SIG-M5 treated with dmso at 0.1 percent for 504 hours (cell line): ENCODE results near the gene CDH10.

Experiments
- DNase-seq: peaks from one replicate; lab custom pipeline; 2025; ENCODE audit not compliant: unreplicated experiment; lab: John Stamatoyannopoulos, UW

The CDH10 gene

DNA sequence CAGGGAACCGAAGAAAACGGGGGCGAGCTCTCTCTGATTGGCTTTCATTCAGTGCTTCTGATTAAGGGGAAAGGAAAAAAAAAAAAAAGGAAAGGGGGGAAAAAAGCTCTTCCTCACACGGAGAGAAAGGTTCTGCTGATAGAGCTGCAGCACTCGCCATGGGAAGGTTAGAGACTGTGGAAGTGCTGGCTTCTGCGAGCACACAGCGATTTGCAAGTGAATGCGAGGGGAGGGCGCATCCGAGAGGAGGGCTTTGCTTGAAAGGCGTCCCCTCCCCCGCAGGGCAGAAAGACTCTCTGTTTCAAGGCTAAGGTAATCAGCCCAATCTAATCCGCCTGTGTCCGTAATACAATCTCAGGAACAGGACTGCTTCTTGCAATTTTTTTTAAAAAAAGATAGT lies at the start of gene CDH10:
TSS of gene CDH10 (minus strand) at position 218 of the 400 bp plus-strand sequence. CDS start 51,488 bp downstream, outside the sequence.
- no peak for DNase-seq

DNA sequence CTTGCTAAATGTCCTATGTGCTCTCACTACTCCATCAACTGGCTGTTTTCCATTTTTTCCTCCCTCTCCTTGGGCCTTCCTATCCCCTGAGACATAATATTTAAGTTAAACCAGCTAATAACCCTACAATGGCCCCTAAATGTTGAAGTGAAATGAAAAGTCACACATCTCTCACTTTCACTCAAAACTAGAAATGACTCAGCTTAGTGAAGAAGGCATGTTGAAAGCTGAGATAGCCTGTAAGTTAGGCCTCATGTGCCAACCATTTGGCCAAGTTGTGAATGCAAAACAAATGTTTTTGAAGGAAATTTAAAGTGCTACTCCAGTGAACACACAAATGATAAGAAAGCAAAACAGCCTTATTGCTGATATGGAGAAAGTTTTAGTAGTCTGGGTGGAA lies 48.8 kb upstream of the CDH10 start:
- no peak for DNase-seq

- no peak for DNase-seq
These were observed 46.3 kb upstream of the CDH10 start for GRCh38 chr5:24691074-24691473.

- DNase-seq: no peak
These were observed 36.3 kb upstream of the CDH10 start for GRCh38 chr5:24681106-24681505.

- no peak for DNase-seq
These were observed 23.3 kb upstream of the CDH10 start for GRCh38 chr5:24668050-24668449.

GRCh38 chr5:24649531-24649930 lies 4.8 kb upstream of the CDH10 start:
- DNase-seq: no peak

GRCh38 chr5:24646915-24647314 lies 2.1 kb upstream of the CDH10 start:
- no peak for DNase-seq

DNA sequence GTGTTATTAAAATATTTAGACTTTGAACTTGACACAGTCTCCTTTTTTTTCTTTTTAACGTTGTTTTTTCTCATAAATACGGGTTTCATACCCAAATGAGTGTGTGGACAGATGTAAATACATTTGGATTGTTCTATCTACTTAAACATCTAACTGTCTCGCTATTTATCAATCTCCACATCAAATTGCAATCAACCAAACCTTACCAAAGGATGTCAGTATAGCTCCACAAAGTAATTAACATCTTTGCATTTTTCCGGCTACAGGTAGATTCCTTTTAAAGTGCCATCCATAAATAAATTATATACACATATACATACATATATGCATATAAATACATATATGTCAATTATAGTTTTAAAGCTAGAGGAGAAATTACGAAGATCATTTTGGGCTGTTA lies 705 bp upstream of the CDH10 start:
- DNase-seq: no peak

DNA sequence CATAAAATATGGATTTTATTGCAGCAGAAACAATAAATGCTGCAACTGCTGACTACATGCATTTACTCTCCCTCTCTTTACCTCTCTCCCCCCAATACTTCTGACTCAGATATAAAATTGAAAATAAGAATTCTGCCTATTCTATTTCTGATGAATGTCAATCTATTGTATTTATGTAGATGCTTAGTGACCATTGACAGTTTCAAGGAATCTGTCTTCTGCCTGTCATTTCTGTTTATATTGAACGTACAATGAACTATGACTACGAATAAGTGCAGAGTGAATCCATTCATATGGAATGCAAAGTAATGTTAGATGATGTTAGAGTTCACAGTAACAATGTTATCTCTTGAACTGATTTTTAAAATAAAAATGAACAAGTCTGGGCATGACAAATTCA lies 898 bp downstream of the CDH10 start:
- no peak for DNase-seq

- no peak for DNase-seq
These were observed 1.6 kb downstream of the CDH10 start for GRCh38 chr5:24643156-24643555.

- DNase-seq: peak; percentile 31
These were observed 2.8 kb downstream of the CDH10 start for GRCh38 chr5:24642022-24642421.

- no peak for DNase-seq
These were observed 9.6 kb downstream of the CDH10 start for GRCh38 chr5:24635209-24635608.

GRCh38 chr5:24633715-24634325 lies 11.0 kb downstream of the CDH10 start:
- peak; percentile 48 for DNase-seq

- DNase-seq: no peak
These were observed 12.4 kb downstream of the CDH10 start for GRCh38 chr5:24632353-24632752.

DNA sequence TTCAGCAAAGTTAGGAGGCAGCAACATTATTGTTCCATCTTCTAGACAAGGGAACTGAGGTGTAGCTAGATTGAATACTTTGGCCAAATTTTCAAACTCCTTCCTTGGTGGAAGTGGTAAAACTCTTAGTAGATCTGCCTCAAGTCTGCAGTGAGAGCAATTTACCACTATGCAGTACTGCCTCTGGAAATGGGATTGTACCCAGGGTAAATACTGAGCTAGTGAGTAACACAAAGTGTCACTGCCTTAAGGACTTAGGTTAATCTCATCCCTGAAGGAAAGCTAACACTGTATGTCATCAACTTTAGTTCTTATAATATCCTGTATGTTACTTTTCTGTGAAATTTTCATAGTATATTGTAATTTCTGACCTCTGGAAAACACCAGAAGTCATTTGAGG lies 13.9 kb downstream of the CDH10 start:
- no peak for DNase-seq

DNA sequence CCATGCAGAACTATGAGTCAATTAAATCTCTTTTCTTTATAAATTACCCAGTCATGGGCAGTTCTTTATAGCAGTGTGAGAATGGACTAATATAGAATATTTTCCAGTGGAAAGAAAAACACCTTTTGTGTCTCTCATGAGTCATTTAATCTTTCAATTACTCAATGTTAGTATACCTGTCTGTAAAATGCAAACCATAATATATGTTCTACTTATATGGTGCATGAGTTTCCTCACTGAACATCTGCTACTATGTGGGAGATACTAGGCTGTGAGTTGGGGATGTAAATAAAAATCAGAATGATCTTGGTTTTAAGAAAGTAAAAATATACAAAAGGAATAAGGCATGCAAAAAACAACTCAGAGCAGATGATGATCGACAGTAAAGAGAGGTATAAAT lies 15.0 kb downstream of the CDH10 start:
- DNase-seq: no peak

DNA sequence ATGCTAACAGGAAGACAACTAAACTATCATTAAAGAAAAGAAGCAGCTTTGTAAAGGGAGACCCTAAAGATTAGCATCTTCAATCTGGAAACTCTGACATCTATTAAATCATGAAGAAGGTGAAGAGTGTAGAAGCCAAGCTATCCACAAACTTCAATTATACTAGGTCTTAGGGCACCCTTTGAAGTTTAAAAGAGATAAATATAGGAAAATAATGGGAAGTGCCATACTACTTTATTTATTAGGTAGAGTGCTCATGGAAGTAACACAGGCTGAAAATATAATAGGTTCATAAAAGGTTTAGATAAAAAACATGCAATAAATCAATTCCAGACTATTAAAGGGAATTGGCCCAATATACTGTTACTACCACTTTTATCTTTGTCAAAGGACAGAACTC lies 19.9 kb downstream of the CDH10 start:
- no peak for DNase-seq

DNA sequence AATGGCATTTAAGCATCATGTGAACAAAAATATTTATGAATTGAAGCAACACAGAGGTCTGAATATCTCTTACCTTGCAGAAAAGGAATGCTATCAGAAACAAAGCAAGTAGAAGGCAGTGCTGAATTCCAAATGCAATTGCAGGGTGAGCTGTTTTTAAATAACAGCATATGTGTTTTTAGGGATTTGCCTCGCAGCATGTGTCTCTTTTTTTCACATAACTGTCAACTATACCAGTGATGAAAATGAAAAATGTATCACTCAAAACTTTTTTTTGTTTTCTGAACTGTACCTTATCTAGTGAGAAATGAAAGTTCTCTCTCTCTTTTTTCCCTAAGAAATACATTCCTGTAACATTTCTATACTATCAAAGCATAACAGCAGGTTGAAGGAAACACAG lies 21.2 kb downstream of the CDH10 start:
- DNase-seq: no peak

GRCh38 chr5:24623031-24623430 lies 21.7 kb downstream of the CDH10 start:
- no peak for DNase-seq

DNA sequence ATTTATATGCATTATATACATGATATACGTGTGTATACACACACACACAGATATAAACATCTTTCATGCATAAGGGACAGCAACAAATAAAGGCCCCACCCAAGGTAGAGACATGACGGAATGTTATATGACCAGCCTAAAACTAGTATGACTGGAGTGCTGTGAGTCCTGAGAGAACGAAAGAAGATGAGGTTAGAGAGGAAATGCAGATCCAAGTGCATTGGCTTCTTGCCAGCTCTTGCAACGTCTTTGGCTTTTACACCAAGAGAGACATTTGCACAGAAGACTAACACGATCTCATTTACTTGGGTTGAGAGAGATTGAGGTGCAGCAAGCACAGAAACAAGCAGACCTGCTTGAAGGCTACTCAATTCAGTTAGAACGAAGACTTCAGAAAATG lies 23.0 kb downstream of the CDH10 start:
- no peak for DNase-seq

DNA sequence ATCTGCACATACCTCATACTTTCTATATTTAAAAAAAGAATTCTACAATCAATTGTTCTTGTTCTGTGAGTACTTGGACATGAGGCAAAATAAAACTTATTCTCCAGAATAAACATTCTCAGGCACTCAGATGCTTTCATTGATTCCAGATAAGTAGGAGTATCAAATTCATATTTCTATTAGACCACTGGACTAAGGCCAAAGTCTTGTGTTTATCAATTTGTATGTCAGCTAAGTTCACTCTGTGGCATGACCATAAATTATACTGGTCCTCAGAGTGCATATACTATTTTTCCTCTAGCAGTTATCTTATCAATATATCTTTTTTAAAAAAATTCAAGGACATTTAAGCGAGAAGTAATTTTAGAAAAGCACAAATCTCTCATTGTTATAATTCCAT lies 28.2 kb downstream of the CDH10 start:
- DNase-seq: no peak

DNA sequence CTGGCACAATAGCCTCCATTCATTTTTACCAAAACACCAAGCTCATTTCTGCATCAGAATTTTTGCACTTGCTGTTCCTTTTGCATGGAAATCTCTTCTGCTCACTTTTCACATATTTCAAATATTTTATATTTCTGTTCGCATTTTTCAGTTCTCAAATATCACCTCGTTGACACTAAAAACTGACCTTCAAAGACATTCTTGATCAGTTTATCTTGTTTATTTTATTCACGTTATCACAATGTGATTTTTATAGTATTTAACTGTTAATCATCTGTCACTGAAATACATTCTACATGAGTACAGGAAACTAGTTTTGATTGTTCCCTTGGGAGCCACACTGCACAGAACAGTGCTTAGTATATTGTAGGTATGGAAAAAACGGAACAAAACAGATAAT lies 29.6 kb downstream of the CDH10 start:
- DNase-seq: no peak

GRCh38 chr5:24609706-24610105 lies 35.1 kb downstream of the CDH10 start:
- no peak for DNase-seq

GRCh38 chr5:24606971-24607370 lies 37.8 kb downstream of the CDH10 start:
- DNase-seq: no peak
